GM12878 (cell line): ENCODE data around the gene IGF1R. TPM values are rescaled to one million over a fixed set of nuclear protein-coding genes. Genes with fewer than 3 reads are reported as not detected.

Source experiments
- ATAC-seq: fragments of 200-7000 bp; cut with Tn5 transposase; 3 replicates; pipeline ENCODE4 v1.9.1; 2020; ENCODE audit warnings: mild to moderate bottlenecking, moderate library complexity
- BruUV-seq: library from RNA; stranded (reverse); fragments of 400-500 nt; replicated peaks from 2 replicates; lab custom pipeline; 2021; lab: Mats Ljungman, UMichigan
- CTCF ChIA-PET: fragments of 300-600 bp; sonication (Branson Sonifier 250); formaldehyde crosslinking; extraction: SDS; loops from one replicate; lab custom pipeline; 2021; ENCODE audit warnings: inconsistent platforms; lab: Yijun Ruan, JAX
- POLR2A ChIA-PET: fragments of 350-600 bp; formaldehyde crosslinking; extraction: SDS; loops from one replicate; lab custom pipeline; 2021; ENCODE audit warnings: inconsistent platforms; lab: Charles Lee
- RAD21 ChIA-PET: fragments of 300-600 bp; sonication (Branson Sonifier 250); formaldehyde crosslinking; loops from one replicate; lab custom pipeline; 2023; ENCODE audit warnings: antibody characterized with exemption; ENCODE audit not compliant: unreplicated experiment; lab: Charles Lee
- SMC1A ChIA-PET: fragments of 300-600 bp; sonication (Branson Sonifier 250); formaldehyde crosslinking; loops from one replicate; lab custom pipeline; 2023; ENCODE audit not compliant: unreplicated experiment, uncharacterized antibody; lab: Charles Lee
- DNase-seq: peaks from one replicate; pipeline ENCODE4 v3.0.0-alpha.2; 2011; ENCODE audit warnings: low read depth, low spot score
- FAIRE-seq: peaks from 3 replicates; lab custom pipeline; 2011; peaks lifted over from hg19 to GRCh38; lab: Jason Lieb, UNC
- H2AFZ ChIP-seq: 2 replicates; pipeline ENCODE4 v1.6.0; 2011; ENCODE audit warnings: low read depth, low read length, control low read depth; ENCODE audit not compliant: control insufficient read depth
- H3K27ac ChIP-seq: 2 replicates; pipeline ENCODE4 v1.5.1; 2011; ENCODE audit warnings: control low read depth; ENCODE audit not compliant: control insufficient read depth, insufficient read depth
- H3K27me3 ChIP-seq, 2 experiments: replicated peaks in 1 of 2; 2 replicates each; pipeline versions ENCODE4 v1.6.0 to v1.6.1; 2011; ENCODE audit warnings: low read length in 1 of 2; ENCODE audit not compliant: control insufficient read depth in 2 of 2, insufficient read depth in 2 of 2
- H3K36me3 ChIP-seq, 2 experiments: 2 replicates each; pipeline ENCODE4 v1.5.1; 2011; ENCODE audit warnings: low read length in 1 of 2; ENCODE audit not compliant: control insufficient read depth in 2 of 2, insufficient read depth in 2 of 2
- H3K4me1 ChIP-seq: 2 replicates; pipeline ENCODE4 v1.6.1; 2011; ENCODE audit warnings: mild to moderate bottlenecking, low read length, moderate library complexity, mixed read lengths; ENCODE audit not compliant: control insufficient read depth, insufficient read depth
- H3K4me2 ChIP-seq: 2 replicates; pipeline ENCODE4 v1.6.0; 2011; ENCODE audit warnings: control low read depth; ENCODE audit not compliant: control insufficient read depth, insufficient read depth
- H3K4me3 ChIP-seq: fragments of 200-600 bp; sonication (generic); 2 replicates; pipeline ENCODE4 v1.5.1; 2016
- H3K79me2 ChIP-seq: 2 replicates; pipeline ENCODE4 v1.6.0; 2011; ENCODE audit warnings: low read length; ENCODE audit not compliant: control insufficient read depth, insufficient read depth
- H3K9ac ChIP-seq: 2 replicates; pipeline ENCODE4 v1.8.0; 2011; ENCODE audit warnings: low read length, control low read depth, mixed read lengths; ENCODE audit not compliant: control insufficient read depth, insufficient read depth
- H3K9me3 ChIP-seq: replicated peaks from 3 replicates; pipeline ENCODE4 v1.5.1; 2011; ENCODE audit warnings: mild to moderate bottlenecking, low read length; ENCODE audit not compliant: control insufficient read depth, insufficient read depth
- H4K20me1 ChIP-seq: 2 replicates; pipeline ENCODE4 v1.6.0; 2011; ENCODE audit not compliant: control insufficient read depth, insufficient read depth
- ETV6 ChIP-seq, 2 experiments: fragments of 450-650 bp in 1 of 2; IDR thresholded peaks in 1 of 2; conservative IDR thresholded peaks in 1 of 2; 2 replicates each; pipeline ENCODE4 v1.6.1; 2014; ENCODE audit warnings: antibody characterized with exemption in 1 of 2, borderline replicate concordance in 1 of 2, low read depth in 1 of 2, mild to moderate bottlenecking in 1 of 2, moderate library complexity in 1 of 2
- FOXK2 ChIP-seq: fragments of 450-650 bp; IDR thresholded peaks from 2 replicates; pipeline ENCODE4 v1.6.1; 2017; ENCODE audit warnings: mild to moderate bottlenecking, moderate library complexity
- KDM1A ChIP-seq: fragments of 200-600 bp; sonication (generic); IDR thresholded peaks from 2 replicates; pipeline ENCODE4 v1.6.1; 2016; ENCODE audit warnings: borderline replicate concordance
- KLF5 ChIP-seq: fragments of 450-650 bp; IDR thresholded peaks from 2 replicates; pipeline ENCODE4 v1.6.1; 2014; ENCODE audit warnings: mild to moderate bottlenecking; ENCODE audit not compliant: partially characterized antibody
- LARP7 ChIP-seq: fragments of 450-650 bp; IDR thresholded peaks from 2 replicates; pipeline ENCODE4 v1.6.1; 2017; ENCODE audit warnings: mild to moderate bottlenecking
- TCF3 ChIP-seq: IDR thresholded peaks from 2 replicates; pipeline ENCODE4 v1.6.1; 2012; ENCODE audit warnings: low read depth, mild to moderate bottlenecking, low read length, borderline replicate concordance; ENCODE audit not compliant: insufficient read depth
- TCF7 ChIP-seq: IDR thresholded peaks from 2 replicates; pipeline ENCODE4 v1.6.1; 2014; ENCODE audit warnings: antibody characterized with exemption, borderline replicate concordance
- ZNF622 ChIP-seq: fragments of 450-650 bp; IDR thresholded peaks from 2 replicates; pipeline ENCODE4 v1.6.1; 2017; ENCODE audit warnings: mild to moderate bottlenecking, inconsistent platforms
- WGBS: methylation state at CpG from one replicate; pipeline ENCODE4 v1.1.6; 2016; ENCODE audit warnings: low lambda C conversion rate; ENCODE audit not compliant: insufficient replicate concordance, insufficient coverage; ENCODE audit errors: missing lambda C conversion rate; 5-methylcytosine and 5-hydroxymethylcytosine counted together
- in situ Hi-C: fragments of 300-500 bp; cut with MboI; formaldehyde crosslinking; loops from 9 replicates; pipeline ENCODE4 v1.14.3; 2018; ENCODE audit warnings: mixed read lengths
- intact Hi-C: fragments of 100-400 bp; cut with micrococcal nuclease; formaldehyde crosslinking; loops from one replicate; pipeline ENCODE4 v1.14.2; 2022; ENCODE audit not compliant: unreplicated experiment
- polyA plus RNA-seq, 11 experiments: library from polyadenylated mRNA; depleted of rRNA in 4 of 11; unstranded in 6 of 11; stranded (reverse) in 5 of 11; fragments of >200 nt; fragmentation: Nextera tagmentation in 4 of 11; fragmentation: Illumina TruSeq in 1 of 11; extraction: Ambion mirVana in 4 of 11; extraction: Trizol in 1 of 11; gene quantifications; 1 replicate in 1 of 11; 2 replicates in 10 of 11; pipeline versions ENCODE4 v1.2.1 to v1.2.3, GENCODE V29; 2011 to 2016; ENCODE audit warnings: inconsistent platforms in 2 of 11, missing spikeins in 2 of 11, low read depth in 1 of 11
- total RNA-seq, 4 experiments: library from RNA; depleted of rRNA in 3 of 4; stranded (reverse); fragments of >200 nt in 3 of 4; fragmentation: Illumina TruSeq in 1 of 4; extraction: Trizol in 1 of 4; gene quantifications; 2 replicates each; pipeline versions ENCODE4 v1.2.1 to v1.2.3, GENCODE V29; 2013 to 2021
- TF ChIP-seq, protein P1 (sequence below): IDR thresholded peaks from 2 replicates; pipeline ENCODE4 v1.6.1; 2011; ENCODE audit warnings: borderline replicate concordance, low read depth, mild to moderate bottlenecking, moderate library complexity, mixed read lengths, low read length; ENCODE audit not compliant: insufficient read depth; ENCODE audit errors: extremely low read length

The IGF1R gene
- total and polyA plus RNA-seq, 10 of the 15 experiments (the other 5 are each of a cell fraction or from before 2014, with no cell fraction given): 0.03 to 2.7 (median 0.66) TPM

DNA sequence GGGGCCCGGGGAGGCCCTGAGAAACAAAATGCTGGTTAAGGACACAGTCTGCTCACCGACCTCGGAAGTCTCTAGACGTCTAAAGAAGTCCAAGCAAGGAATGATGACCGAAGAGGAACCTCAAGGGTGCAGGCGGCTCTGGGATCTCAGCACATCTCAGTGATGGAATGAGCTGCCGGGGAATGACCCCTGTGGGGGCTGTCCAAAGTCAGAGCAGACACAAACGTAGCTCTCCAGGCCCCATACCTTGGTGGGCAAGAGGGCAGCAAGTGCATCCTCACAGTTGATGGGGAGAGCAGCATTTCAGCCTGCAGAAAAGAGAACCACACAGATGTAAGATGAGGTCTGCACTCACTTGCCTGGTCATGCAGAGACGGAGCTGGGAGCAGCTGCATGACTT is 129.1 kb downstream of the IGF1R start:
- POLR2A ChIA-PET: no interaction called here

More for the DNA sequence above, 129.1 kb downstream of the IGF1R start:
- no peak overlapping the region for H3K27ac ChIP-seq
- no peak overlapping the region for H2AFZ ChIP-seq
- intact Hi-C loops (loop anchor here (5.0 kb wide), 5 partner anchors 120 to 435 kb away; no protein-coding TSS in a partner anchor), in situ Hi-C loops (loop anchor here (5.0 to 10.0 kb wide), 2 partner anchors 300 to 437 kb away; no protein-coding TSS in a partner anchor)
- no peak overlapping the region for H3K4me2 ChIP-seq
- DNase-seq (no peak), FAIRE-seq (no peak), ATAC-seq (no peak)
- ChIA-PET CTCF (interaction anchor here (1.2 to 7.1 kb wide), 9 partner anchors 14 to 324 kb away, joined by 3 to 119 read pairs (median 6); no protein-coding TSS in a partner anchor), RAD21 (interaction anchor here (1.9 to 6.3 kb wide), 3 partner anchors 282 to 313 kb away, joined by 5 to 53 read pairs (median 7); no protein-coding TSS in a partner anchor), SMC1A (interaction anchor here (0.6 to 4.9 kb wide), 9 partner anchors 31 to 301 kb away, joined by 3 to 40 read pairs (median 9); no protein-coding TSS in a partner anchor)
- H4K20me1 ChIP-seq: no peaks in the 10 kb centered on the region
- 47% methylated on average over 9 of the region's 9 CpGs for WGBS
- H3K36me3 ChIP-seq: no peaks in the 10 kb centered on the region
- H3K4me1 ChIP-seq: peaks cover 24% of the 10 kb centered on the region
- H3K9ac ChIP-seq: no peak overlapping the region
- TF ChIP-seq KDM1A: no peak
- TF ChIP-seq ETV6 (conservative IDR thresholded peaks at IDR 0.05 in 1 of 2, IDR thresholded peaks at IDR 0.05 in 1 of 2; ENCODE audit: borderline replicate concordance in 1 of 2, low read depth in 1 of 2): no peak
- TF ChIP-seq KLF5: no peak
- TF ChIP-seq ZNF622: no peak
- TF ChIP-seq LARP7: no peak
- no peak for TF ChIP-seq TCF7
- TF ChIP-seq FOXK2: no peak
- no peak for TF ChIP-seq TCF3
- TF ChIP-seq, protein P1, sequence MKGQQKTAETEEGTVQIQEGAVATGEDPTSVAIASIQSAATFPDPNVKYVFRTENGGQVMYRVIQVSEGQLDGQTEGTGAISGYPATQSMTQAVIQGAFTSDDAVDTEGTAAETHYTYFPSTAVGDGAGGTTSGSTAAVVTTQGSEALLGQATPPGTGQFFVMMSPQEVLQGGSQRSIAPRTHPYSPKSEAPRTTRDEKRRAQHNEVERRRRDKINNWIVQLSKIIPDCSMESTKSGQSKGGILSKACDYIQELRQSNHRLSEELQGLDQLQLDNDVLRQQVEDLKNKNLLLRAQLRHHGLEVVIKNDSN: no peak
- H3K27me3 ChIP-seq: no peaks in the 10 kb centered on the region; a peak in 1 of 4 replicates
- no peak overlapping the region for H3K4me3 ChIP-seq
- BruUV-seq: no TSS peak
- no peaks in the 10 kb centered on the region for H3K79me2 ChIP-seq
- no peaks in the 10 kb centered on the region for H3K9me3 ChIP-seq
